Gastroesophageal sphincter (tissue), 3 donors: Measurements from ENCODE around the gene AQP12B.

Experiments
- EP300 ChIP-seq: sonication (generic); formaldehyde crosslinking; IDR thresholded peaks from one replicate; pipeline ENCODE4 v1.6.1; 2017; ENCODE audit warnings: antibody characterized with exemption, mild to moderate bottlenecking
- POLR2A ChIP-seq, 2 donors: fragments of 450-650 bp; IDR thresholded peaks; one replicate each; pipeline ENCODE4 v1.6.1; 2017; ENCODE audit warnings: antibody characterized with exemption in 2 of 2, mild to moderate bottlenecking in 2 of 2, moderate library complexity in 1 of 2
- POLR2AphosphoS5 ChIP-seq: sonication (generic); formaldehyde crosslinking; IDR thresholded peaks from one replicate; pipeline ENCODE4 v1.6.1; 2017; ENCODE audit warnings: antibody characterized with exemption
- TF ChIP-seq, protein P1 (sequence below), 4 experiments: fragments of 200-600 bp in 2 of 4; fragments of 450-650 bp in 2 of 4; sonication (generic) in 1 of 4; IDR thresholded peaks; one replicate each; pipeline ENCODE4 v1.5.1; 2017 to 2019; ENCODE audit warnings: antibody characterized with exemption in 4 of 4, mild to moderate bottlenecking in 2 of 4, moderate library complexity in 2 of 4

DNA sequence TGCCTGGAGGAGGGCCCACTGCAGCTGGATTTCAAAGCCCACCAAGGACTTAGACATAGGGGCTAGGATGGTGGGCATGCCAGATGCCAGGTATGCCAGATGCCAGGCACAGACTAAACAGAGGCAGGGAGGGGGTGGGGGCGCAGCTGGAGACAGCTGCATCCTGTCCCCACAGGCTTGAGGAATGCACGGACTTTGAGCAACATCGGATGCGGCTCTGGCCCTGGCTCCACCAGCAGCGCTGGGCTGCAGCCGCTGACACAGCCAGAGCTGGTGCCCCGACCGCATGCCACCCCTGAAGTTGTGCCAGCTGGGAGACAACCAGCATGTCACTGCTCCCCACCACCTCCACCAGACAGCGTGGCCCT is 48.5 kb upstream of the AQP12B start:
- TF ChIP-seq, protein P1, sequence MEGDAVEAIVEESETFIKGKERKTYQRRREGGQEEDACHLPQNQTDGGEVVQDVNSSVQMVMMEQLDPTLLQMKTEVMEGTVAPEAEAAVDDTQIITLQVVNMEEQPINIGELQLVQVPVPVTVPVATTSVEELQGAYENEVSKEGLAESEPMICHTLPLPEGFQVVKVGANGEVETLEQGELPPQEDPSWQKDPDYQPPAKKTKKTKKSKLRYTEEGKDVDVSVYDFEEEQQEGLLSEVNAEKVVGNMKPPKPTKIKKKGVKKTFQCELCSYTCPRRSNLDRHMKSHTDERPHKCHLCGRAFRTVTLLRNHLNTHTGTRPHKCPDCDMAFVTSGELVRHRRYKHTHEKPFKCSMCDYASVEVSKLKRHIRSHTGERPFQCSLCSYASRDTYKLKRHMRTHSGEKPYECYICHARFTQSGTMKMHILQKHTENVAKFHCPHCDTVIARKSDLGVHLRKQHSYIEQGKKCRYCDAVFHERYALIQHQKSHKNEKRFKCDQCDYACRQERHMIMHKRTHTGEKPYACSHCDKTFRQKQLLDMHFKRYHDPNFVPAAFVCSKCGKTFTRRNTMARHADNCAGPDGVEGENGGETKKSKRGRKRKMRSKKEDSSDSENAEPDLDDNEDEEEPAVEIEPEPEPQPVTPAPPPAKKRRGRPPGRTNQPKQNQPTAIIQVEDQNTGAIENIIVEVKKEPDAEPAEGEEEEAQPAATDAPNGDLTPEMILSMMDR (IDR thresholded peaks at IDR 0.05), result no peak
- TF ChIP-seq POLR2A (IDR thresholded peaks at IDR 0.05) (no peak), POLR2AphosphoS5 (no peak), EP300 (no peak)
